Panc1 (cell line): ENCODE measurements around the gene C20orf204. TPM values are rescaled to one million over a fixed set of nuclear protein-coding genes. Genes with fewer than 3 reads are reported as not detected.

ENCODE experiments used
- ATAC-seq: fragments of 200-7000 bp; cut with Tn5 transposase; 2 replicates; pipeline ENCODE4 v1.9.1; 2020; ENCODE audit warnings: mild to moderate bottlenecking, moderate library complexity
- BruUV-seq: library from RNA; stranded (reverse); fragments of 400-500 nt; replicated peaks from 2 replicates; lab custom pipeline; 2021; lab: Mats Ljungman, UMichigan
- CTCF ChIA-PET: fragments of 300-600 bp; sonication (Branson Sonifier 250); formaldehyde crosslinking; loops from one replicate; lab custom pipeline; 2022; ENCODE audit warnings: antibody characterized with exemption; lab: Charles Lee
- POLR2A ChIA-PET: fragments of 300-600 bp; sonication (Branson Sonifier 250); formaldehyde crosslinking; loops from one replicate; lab custom pipeline; 2022; ENCODE audit warnings: antibody characterized with exemption; lab: Charles Lee
- DNase-seq: peaks from one replicate; pipeline ENCODE4 v3.0.0-alpha.2; 2010; ENCODE audit warnings: low read depth, low spot score
- H3K27ac ChIP-seq: 2 replicates; pipeline ENCODE4 v1.5.1; 2011; ENCODE audit warnings: mild to moderate bottlenecking, low read length, inconsistent platforms
- H3K27me3 ChIP-seq: fragments of 200-500 bp; sonication (Bioruptor generic); 2 replicates; pipeline ENCODE4 v1.6.0; 2014; ENCODE audit warnings: low read length, inconsistent platforms; ENCODE audit not compliant: control insufficient read depth, insufficient read depth
- H3K36me3 ChIP-seq: fragments of 200-500 bp; sonication (Bioruptor generic); 2 replicates; pipeline ENCODE4 v1.5.1; 2014; ENCODE audit warnings: inconsistent platforms, mild to moderate bottlenecking, low read length, moderate library complexity; ENCODE audit not compliant: control insufficient read depth, insufficient read depth
- H3K4me1 ChIP-seq: 2 replicates; pipeline ENCODE4 v1.5.1; 2011; ENCODE audit warnings: inconsistent platforms, mild to moderate bottlenecking, low read length, moderate library complexity; ENCODE audit not compliant: control insufficient read depth, insufficient read depth
- H3K4me3 ChIP-seq, 2 experiments: 2 replicates each; pipeline ENCODE4 v1.5.1; 2011 to 2012; ENCODE audit warnings: low read depth in 2 of 2, low read length in 2 of 2, mild to moderate bottlenecking in 2 of 2, inconsistent platforms in 1 of 2, moderate library complexity in 1 of 2
- H3K9me3 ChIP-seq: fragments of 200-500 bp; sonication (Bioruptor generic); 2 replicates; pipeline ENCODE4 v1.5.1; 2014; ENCODE audit warnings: low read depth, mild to moderate bottlenecking, inconsistent platforms, low read length, moderate library complexity; ENCODE audit not compliant: control insufficient read depth, insufficient read depth
- POLR2AphosphoS5 ChIP-seq: IDR thresholded peaks from 2 replicates; pipeline ENCODE4 v1.6.1; 2012; ENCODE audit warnings: mild to moderate bottlenecking, low read depth, low read length, moderate library complexity
- SIN3A ChIP-seq: IDR thresholded peaks from 2 replicates; pipeline ENCODE4 v1.6.1; 2012; ENCODE audit warnings: low read depth, mild to moderate bottlenecking, low read length, moderate library complexity, borderline replicate concordance; ENCODE audit not compliant: insufficient read depth
- TCF7L2 ChIP-seq: IDR thresholded peaks from 2 replicates; pipeline ENCODE4 v1.6.1; 2011; ENCODE audit warnings: mild to moderate bottlenecking, low read depth, low read length, inconsistent platforms
- in situ Hi-C: cut with HindIII; loops from 2 replicates; pipeline ENCODE4 v1.10.0; 2016; ENCODE audit warnings: low sequenced_read_pairs, low pct_unique_long_range_greater_than_20kb
- intact Hi-C: fragments of 100-400 bp; cut with micrococcal nuclease; formaldehyde crosslinking; loops from one replicate; pipeline ENCODE4 v1.10.0; 2022; ENCODE audit not compliant: unreplicated experiment
- total RNA-seq: library from RNA; stranded (reverse); gene quantifications from one replicate; pipeline ENCODE4 v1.2.1, GENCODE V29; 2021; ENCODE audit not compliant: unreplicated experiment
- TF ChIP-seq, protein P1 (sequence below), 2 experiments: IDR thresholded peaks; 2 replicates each; pipeline ENCODE4 v1.6.1; 2011 to 2012; ENCODE audit warnings: low read depth in 2 of 2, control low read depth in 1 of 2, low read length in 1 of 2, mild to moderate bottlenecking in 1 of 2, moderate library complexity in 1 of 2; ENCODE audit not compliant: insufficient read depth in 1 of 2
- TF ChIP-seq, protein P2 (sequence below): fragments of 450-650 bp; IDR thresholded peaks from 2 replicates; pipeline ENCODE4 v1.5.1; 2017; ENCODE audit warnings: mild to moderate bottlenecking

Gene C20orf204
- total RNA-seq, 1 experiment from 2014 or later = 1.9 TPM

DNA sequence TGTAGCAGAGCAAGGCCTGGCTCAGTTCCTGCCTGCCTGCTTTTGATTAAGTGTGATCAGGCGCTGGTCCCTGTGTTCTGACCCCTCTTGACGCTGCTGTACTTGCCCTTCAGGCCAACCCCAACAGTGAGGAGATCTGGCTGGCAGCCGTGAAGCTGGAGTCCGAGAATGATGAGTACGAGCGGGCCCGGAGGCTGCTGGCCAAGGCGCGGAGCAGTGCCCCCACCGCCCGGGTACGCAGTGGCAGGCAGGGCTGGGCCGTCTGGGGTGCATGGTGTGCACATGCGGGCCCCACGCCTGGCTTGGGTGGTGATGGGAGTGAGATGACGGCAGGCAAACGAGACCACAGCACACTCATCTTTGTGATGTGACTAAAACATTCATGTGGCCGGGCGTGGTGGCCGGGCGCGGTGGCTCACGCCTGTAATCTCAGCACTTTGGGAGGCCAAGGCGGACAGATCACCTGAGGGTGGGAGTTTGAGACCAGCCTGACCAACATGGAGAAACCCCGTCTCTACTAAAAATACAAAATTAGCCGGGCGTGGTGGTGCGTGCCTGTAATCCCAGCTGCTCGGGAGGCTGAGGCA is 10.1 kb upstream of the C20orf204 start:
- DNase-seq = no peak
- H3K27me3 ChIP-seq = no peaks in the 10 kb centered on the region
- CTCF ChIA-PET = no interaction called here
- H3K4me1 ChIP-seq = no peaks in the 10 kb centered on the region
- no peak overlapping the region for H3K4me3 ChIP-seq
- H3K36me3 ChIP-seq = peaks cover 14% of the 10 kb centered on the region
- BruUV-seq = no TSS peak
- H3K27ac ChIP-seq = no peak overlapping the region
- no peak for TF ChIP-seq POLR2AphosphoS5
- TF ChIP-seq, protein P1, sequence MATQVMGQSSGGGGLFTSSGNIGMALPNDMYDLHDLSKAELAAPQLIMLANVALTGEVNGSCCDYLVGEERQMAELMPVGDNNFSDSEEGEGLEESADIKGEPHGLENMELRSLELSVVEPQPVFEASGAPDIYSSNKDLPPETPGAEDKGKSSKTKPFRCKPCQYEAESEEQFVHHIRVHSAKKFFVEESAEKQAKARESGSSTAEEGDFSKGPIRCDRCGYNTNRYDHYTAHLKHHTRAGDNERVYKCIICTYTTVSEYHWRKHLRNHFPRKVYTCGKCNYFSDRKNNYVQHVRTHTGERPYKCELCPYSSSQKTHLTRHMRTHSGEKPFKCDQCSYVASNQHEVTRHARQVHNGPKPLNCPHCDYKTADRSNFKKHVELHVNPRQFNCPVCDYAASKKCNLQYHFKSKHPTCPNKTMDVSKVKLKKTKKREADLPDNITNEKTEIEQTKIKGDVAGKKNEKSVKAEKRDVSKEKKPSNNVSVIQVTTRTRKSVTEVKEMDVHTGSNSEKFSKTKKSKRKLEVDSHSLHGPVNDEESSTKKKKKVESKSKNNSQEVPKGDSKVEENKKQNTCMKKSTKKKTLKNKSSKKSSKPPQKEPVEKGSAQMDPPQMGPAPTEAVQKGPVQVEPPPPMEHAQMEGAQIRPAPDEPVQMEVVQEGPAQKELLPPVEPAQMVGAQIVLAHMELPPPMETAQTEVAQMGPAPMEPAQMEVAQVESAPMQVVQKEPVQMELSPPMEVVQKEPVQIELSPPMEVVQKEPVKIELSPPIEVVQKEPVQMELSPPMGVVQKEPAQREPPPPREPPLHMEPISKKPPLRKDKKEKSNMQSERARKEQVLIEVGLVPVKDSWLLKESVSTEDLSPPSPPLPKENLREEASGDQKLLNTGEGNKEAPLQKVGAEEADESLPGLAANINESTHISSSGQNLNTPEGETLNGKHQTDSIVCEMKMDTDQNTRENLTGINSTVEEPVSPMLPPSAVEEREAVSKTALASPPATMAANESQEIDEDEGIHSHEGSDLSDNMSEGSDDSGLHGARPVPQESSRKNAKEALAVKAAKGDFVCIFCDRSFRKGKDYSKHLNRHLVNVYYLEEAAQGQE (IDR thresholded peaks at IDR 0.05; ENCODE audit: insufficient read depth in 1 of 2, low read depth in 2 of 2, low read length in 1 of 2) = no peak
- in situ Hi-C loops = no loop called here
- intact Hi-C loops = no loop called here
- ATAC-seq = no peak
- POLR2A ChIA-PET = no interaction called here
- H3K9me3 ChIP-seq = no peaks in the 10 kb centered on the region

- Histone ChIP-seq H3K9me3 (no peaks in the 10 kb centered on the region), H3K27ac (no peak overlapping the region), H3K4me3 (no peak overlapping the region), H3K27me3 (no peaks in the 10 kb centered on the region), H3K36me3 (peaks cover 14% of the 10 kb centered on the region), H3K4me1 (no peaks in the 10 kb centered on the region)
- in situ Hi-C loops = no loop called here
- DNase-seq = no peak
- TF ChIP-seq SIN3A (no peak), POLR2AphosphoS5 (no peak), TCF7L2 (no peak)
- TF ChIP-seq, protein P1 (IDR thresholded peaks at IDR 0.05; ENCODE audit: insufficient read depth in 1 of 2, low read depth in 2 of 2, low read length in 1 of 2) = no peak
- TF ChIP-seq, protein P2, sequence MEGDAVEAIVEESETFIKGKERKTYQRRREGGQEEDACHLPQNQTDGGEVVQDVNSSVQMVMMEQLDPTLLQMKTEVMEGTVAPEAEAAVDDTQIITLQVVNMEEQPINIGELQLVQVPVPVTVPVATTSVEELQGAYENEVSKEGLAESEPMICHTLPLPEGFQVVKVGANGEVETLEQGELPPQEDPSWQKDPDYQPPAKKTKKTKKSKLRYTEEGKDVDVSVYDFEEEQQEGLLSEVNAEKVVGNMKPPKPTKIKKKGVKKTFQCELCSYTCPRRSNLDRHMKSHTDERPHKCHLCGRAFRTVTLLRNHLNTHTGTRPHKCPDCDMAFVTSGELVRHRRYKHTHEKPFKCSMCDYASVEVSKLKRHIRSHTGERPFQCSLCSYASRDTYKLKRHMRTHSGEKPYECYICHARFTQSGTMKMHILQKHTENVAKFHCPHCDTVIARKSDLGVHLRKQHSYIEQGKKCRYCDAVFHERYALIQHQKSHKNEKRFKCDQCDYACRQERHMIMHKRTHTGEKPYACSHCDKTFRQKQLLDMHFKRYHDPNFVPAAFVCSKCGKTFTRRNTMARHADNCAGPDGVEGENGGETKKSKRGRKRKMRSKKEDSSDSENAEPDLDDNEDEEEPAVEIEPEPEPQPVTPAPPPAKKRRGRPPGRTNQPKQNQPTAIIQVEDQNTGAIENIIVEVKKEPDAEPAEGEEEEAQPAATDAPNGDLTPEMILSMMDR = no peak
- intact Hi-C loops = no loop called here
- ATAC-seq = no peak
- ChIA-PET POLR2A (interaction anchor here (0.5 kb wide), 1 partner anchor 42 kb away, joined by 4 read pairs; no protein-coding TSS in a partner anchor), CTCF (no interaction called here)
- BruUV-seq = no TSS peak
Measured at GRCh38 chr20:64027981-64028685, 7.8 kb upstream of the C20orf204 start.
